Nephron progenitor cell (in vitro differentiated cells): ENCODE data around the gene AGBL4.
"Not testable (repeated sequence)": the region's sequence is repeated elsewhere in the genome, so short reads cannot be mapped to it uniquely, and the experiment has no call there.

Experiments used
- DNase-seq: peaks from one replicate; pipeline ENCODE4 v3.0.0; 2021
- H3K27ac Mint-ChIP-seq: 2 replicates; pipeline ENCODE4 v1.8.0; 2021; ENCODE audit warnings: mild to moderate bottlenecking, moderate library complexity, mixed read lengths
- H3K27me3 Mint-ChIP-seq: 2 replicates; pipeline ENCODE4 v1.8.0; 2021; ENCODE audit warnings: mild to moderate bottlenecking, low read depth, mixed read lengths; ENCODE audit not compliant: poor library complexity
- H3K36me3 Mint-ChIP-seq: 2 replicates; pipeline ENCODE4 v1.8.0; 2021; ENCODE audit warnings: low read depth, mixed read lengths
- H3K4me1 Mint-ChIP-seq: 2 replicates; pipeline ENCODE4 v1.8.0; 2021; ENCODE audit warnings: mixed read lengths
- H3K4me3 Mint-ChIP-seq: 2 replicates; pipeline ENCODE4 v1.8.0; 2021; ENCODE audit warnings: mild to moderate bottlenecking, moderate library complexity, mixed read lengths
- H3K9me3 Mint-ChIP-seq: 2 replicates; pipeline ENCODE4 v1.8.0; 2021; ENCODE audit warnings: mild to moderate bottlenecking, moderate library complexity, mixed read lengths
- CTCF ChIP-seq: fragments of 200-600 bp; sonication (generic); IDR thresholded peaks from 2 replicates; pipeline ENCODE4 v1.5.0; 2021; ENCODE audit warnings: antibody characterized with exemption

The AGBL4 gene

GRCh38 chr1:48523558-48523957, 1500.2 kb downstream of the AGBL4 start:
- TF ChIP-seq CTCF = no peak
- no peaks in the 10 kb centered on the region for H3K4me1 Mint-ChIP-seq
- H3K36me3 Mint-ChIP-seq = no peaks in the 10 kb centered on the region
- no peaks in the 10 kb centered on the region for H3K9me3 Mint-ChIP-seq
- no peak overlapping the region for H3K4me3 Mint-ChIP-seq
- no peak overlapping the region for H3K27ac Mint-ChIP-seq
- peaks cover 18% of the 10 kb centered on the region for H3K27me3 Mint-ChIP-seq
- no peak for DNase-seq

- peaks cover 15% of the 10 kb centered on the region for H3K27me3 Mint-ChIP-seq
- not testable (repeated sequence) for DNase-seq, H3K9me3 Mint-ChIP-seq, H3K36me3 Mint-ChIP-seq, H3K4me1 Mint-ChIP-seq, H3K27ac Mint-ChIP-seq, H3K4me3 Mint-ChIP-seq
Observed at GRCh38 chr1:48519896-48520295, 1503.9 kb downstream of the AGBL4 start.

DNA sequence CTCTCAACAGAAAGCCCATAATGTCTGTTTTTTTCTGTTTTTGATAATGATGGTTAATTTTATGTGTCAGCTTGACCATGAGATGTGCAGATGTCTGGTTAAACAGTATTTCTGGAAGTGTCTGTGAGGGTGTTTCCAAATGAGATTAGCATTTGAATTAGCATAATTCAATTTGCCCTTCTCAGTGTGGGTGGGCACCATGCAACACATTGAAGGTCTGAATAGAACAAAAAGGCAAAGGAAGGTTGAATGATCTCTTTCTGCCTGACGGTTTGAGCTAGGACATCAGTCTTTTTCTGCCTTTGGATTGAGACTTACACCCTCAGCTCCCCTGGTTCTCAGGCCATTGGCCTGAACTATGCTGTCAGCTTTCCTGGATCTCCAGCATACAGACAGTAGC, 1516.9 kb downstream of the AGBL4 start:
- H3K27me3 Mint-ChIP-seq = peaks cover 10% of the 10 kb centered on the region
- H3K36me3 Mint-ChIP-seq = no peaks in the 10 kb centered on the region
- no peaks in the 10 kb centered on the region for H3K9me3 Mint-ChIP-seq
- no peaks in the 10 kb centered on the region for H3K4me1 Mint-ChIP-seq
- DNase-seq = no peak
- no peak overlapping the region for H3K4me3 Mint-ChIP-seq
- H3K27ac Mint-ChIP-seq = no peak overlapping the region
- TF ChIP-seq CTCF = no peak

GRCh38 chr1:48500541-48501450, 1523.0 kb downstream of the AGBL4 start:
- peaks cover 9% of the 10 kb centered on the region for H3K27me3 Mint-ChIP-seq
- H3K36me3 Mint-ChIP-seq = no peaks in the 10 kb centered on the region
- no peak overlapping the region for H3K27ac Mint-ChIP-seq
- DNase-seq = no peak
- no peaks in the 10 kb centered on the region for H3K9me3 Mint-ChIP-seq
- TF ChIP-seq CTCF = no peak
- no peaks in the 10 kb centered on the region for H3K4me1 Mint-ChIP-seq
- no peak overlapping the region for H3K4me3 Mint-ChIP-seq

GRCh38 chr1:48499211-48499735, 1524.5 kb downstream of the AGBL4 start:
- Mint-ChIP-seq H3K4me1 (peaks cover under 1% of the 10 kb centered on the region), H3K27me3 (peaks cover 9% of the 10 kb centered on the region), H3K9me3 (no peaks in the 10 kb centered on the region), H3K27ac (no peak overlapping the region), H3K36me3 (no peaks in the 10 kb centered on the region), H3K4me3 (no peak overlapping the region)
- no peak for TF ChIP-seq CTCF
- no peak for DNase-seq

DNA sequence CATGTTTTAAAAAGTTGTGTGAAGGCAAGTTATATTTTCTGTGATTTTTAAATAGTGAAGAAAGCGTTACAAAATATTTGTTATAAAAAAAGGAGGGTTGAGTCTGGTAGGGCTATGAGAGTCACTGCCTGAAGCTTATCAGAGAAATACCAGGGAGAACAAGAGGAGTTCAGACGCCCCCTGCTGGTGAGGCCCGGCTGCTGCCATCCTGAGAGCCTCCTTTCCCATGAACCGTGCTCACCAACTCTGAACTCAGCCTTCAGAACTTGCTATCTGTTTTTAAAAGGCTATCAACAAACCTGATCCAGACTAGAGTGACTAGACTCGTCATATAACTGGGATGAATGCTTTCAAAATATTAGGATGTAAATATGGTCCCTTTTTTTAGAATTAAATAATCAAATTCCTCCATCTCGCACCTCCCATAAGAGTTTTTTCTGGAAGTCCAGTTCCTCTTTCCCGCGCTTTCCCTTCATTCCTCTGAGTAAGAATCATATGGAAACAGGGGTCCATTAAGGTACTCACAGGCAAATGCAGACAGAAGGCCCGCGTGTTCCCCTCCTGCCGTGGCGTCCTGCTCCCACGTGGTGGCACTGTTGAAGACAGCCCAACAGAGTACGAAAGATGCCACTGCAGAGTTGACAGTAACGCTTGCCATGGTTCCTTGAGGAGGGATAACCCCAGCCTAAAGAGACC, 1525.5 kb downstream of the AGBL4 start:
- H3K4me1 Mint-ChIP-seq = peaks cover 8% of the 10 kb centered on the region
- H3K4me3 Mint-ChIP-seq = no peak overlapping the region
- H3K27ac Mint-ChIP-seq = no peak overlapping the region
- no peaks in the 10 kb centered on the region for H3K9me3 Mint-ChIP-seq
- peaks cover 10% of the 10 kb centered on the region for H3K27me3 Mint-ChIP-seq
- peak; percentile 95 for TF ChIP-seq CTCF
- H3K36me3 Mint-ChIP-seq = no peaks in the 10 kb centered on the region
- DNase-seq = peak; percentile 89
